A673 (cell line): ENCODE data around the gene TBX21.

Experiments used
- CTCF ChIP-seq: fragments of 300-800, 200-600 bp; sonication (generic); conservative IDR thresholded peaks from 2 replicates; pipeline ENCODE4 v1.5.1; 2017; ENCODE audit warnings: low read depth, mild to moderate bottlenecking, antibody characterized with exemption, low read length, moderate library complexity, mixed read lengths
- EZH2 ChIP-seq: fragments of 200-600 bp; sonication (generic); IDR thresholded peaks from 2 replicates; pipeline ENCODE4 v1.6.1; 2017; ENCODE audit warnings: borderline replicate concordance, low read depth, mild to moderate bottlenecking, mixed read lengths, antibody characterized with exemption, low read length; ENCODE audit not compliant: poor library complexity, severe bottlenecking

GRCh38 chr17:47792457-47792856 lies 59.4 kb downstream of the TBX21 start:
- TF ChIP-seq CTCF: no peak
- TF ChIP-seq EZH2: no peak
